GM19351 (cell line): Measurements from ENCODE around the gene DUSP1.

Experiments
- ATAC-seq: cut with Tn5 transposase; IDR thresholded peaks from one replicate; pipeline ENCODE4 v1.9.1; 2021; ENCODE audit warnings: mild to moderate bottlenecking, moderate library complexity; ENCODE audit not compliant: unreplicated experiment

The DUSP1 gene

GRCh38 chr5:172727551-172727950 is 43.4 kb downstream of the DUSP1 start:
- no peak for ATAC-seq

DNA sequence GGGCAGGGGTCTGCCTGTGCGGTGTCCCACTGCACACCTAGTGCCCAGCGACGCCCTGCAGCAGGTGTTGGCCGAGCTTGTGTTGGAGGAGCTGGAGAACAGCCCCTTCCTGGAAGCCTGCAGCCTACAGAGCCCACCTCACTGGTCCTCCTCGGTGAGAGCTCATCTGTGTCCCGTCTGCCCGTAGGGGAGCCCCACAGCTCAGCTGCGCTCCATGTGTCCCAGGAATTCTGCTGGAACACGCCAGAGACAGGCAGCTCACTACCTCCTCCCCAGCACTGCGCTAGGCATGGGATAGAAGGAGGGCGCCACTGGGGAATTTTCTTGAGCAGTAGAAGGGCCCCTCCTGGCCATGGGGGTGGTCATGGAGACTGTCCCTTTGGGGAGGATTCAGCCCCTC is 44.0 kb downstream of the DUSP1 start:
- ATAC-seq: no peak

GRCh38 chr5:172725785-172726184 is 45.2 kb downstream of the DUSP1 start:
- no peak for ATAC-seq

GRCh38 chr5:172725273-172725672 is 45.7 kb downstream of the DUSP1 start:
- ATAC-seq: no peak

- ATAC-seq: no peak
These were observed 46.5 kb downstream of the DUSP1 start for GRCh38 chr5:172724242-172725183.

- ATAC-seq: no peak
These were observed 47.5 kb downstream of the DUSP1 start for GRCh38 chr5:172723508-172723907.

DNA sequence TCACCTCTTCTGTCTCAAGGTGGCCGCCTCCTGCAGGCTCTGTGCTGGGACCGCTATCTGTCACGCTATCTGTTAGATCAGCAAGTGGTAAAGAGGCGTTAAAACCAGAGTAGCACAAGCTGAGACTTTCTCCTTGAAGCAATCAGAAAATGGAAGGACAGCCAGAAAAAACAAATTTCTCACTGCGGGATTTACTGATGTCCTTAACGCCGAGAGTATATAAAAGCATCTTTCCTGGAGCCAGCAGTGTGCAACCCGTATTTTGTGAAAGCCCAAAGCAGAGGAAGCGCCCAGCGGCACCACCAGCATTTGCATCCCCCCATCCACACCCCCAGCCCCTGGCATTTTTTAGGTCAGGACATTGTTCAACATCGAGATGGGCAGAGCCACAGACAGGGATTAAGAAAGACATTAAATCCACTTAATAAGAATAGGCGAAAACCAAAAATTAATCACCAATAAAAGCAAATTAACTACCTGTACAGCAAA is 48.6 kb downstream of the DUSP1 start:
- ATAC-seq: no peak

DNA sequence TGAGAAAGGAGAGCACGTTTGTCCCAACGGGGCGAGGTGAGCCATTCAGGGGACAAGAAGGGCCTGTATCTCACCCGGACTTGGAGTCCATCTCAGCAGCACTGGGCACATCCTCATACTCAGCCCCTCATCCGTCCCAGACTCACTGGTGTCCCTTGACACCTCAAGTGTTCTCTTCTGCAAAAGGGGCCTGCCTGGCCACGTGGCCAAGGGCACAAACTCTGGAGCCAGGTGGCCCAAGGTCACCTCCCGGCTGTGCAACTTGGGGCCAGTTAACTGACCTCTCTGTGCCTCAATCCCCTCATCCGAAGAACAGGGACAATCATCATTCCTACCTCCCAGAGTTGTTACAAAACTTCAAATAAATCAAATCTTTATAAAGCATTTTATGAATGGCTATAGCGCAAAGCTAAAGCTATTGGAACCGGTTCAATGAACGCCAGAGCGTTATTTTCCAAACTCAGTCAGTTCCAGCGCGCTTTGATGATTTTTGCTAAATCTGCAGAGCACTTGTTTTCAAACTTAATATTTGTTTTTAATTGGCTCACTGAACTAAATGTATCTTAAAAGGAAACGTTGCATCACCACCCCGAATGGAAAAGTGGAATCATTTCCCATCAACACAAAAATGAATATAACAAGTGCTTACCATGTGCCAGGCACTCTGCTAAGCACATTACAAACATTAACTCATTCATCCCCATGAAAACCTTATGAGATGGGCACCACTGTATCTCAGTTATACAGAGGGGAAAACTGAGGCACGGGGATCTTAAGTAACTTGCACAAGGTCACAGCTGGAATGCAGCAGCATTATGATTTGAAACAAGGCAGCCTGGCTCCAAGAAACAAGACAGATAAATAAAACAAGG is 49.3 kb downstream of the DUSP1 start:
- no peak for ATAC-seq

DNA sequence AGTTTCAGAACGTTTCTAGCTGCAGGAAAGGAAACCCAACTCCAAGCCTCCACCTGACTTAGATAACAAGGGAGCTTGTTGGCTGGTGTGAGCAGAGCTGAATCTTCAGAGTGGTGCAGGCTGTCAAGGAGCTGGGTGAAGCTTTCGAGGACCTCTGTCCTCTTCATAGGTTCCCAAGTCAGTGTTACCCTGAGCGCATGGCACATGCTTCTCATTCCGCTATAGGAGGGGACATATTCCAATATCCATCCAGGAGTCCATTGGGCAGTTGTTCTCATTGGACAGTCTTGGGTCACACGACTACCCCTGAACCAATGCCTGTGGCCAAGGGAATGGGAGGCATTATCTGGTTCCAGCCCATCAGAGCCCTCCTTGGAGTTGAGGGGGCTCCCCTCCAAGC is 50.3 kb downstream of the DUSP1 start:
- ATAC-seq: no peak

- no peak for ATAC-seq
These were observed 51.8 kb downstream of the DUSP1 start for GRCh38 chr5:172719211-172719610.

DNA sequence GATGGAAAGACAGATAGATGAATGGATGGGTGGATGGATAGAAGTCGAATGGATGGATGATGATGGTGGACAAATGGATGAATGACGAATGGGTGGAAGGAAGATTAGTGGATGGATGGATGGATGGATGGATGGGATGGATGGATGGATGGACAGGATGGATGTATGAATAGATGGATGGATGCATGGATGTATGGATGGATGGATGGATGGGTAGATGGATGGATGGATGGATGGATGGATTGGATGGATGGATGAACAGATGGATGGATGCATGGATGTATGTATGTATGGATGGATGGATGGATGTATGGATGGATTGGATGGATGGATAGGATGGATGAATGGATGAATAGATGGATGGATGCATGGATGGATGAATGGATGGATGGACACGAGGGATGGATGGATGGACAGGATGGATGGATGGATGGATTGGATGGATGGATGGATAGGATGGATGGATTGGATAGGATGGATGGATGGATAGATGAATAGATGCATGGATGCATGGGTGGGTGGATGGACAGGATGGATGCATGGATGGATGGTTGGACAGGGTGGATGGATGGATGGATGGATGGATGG is 52.4 kb downstream of the DUSP1 start:
- no peak for ATAC-seq
